Sigmoid colon (tissue), 7 donors: ENCODE measurements around the gene GIMAP8. TPM values are rescaled to one million over a fixed set of nuclear protein-coding genes. Genes with fewer than 3 reads are reported as not detected.

Experiments
- DNase-seq: peaks from one replicate; pipeline ENCODE4 v3.0.0-alpha.2; 2019
- H3K27ac ChIP-seq, 4 donors: fragments of 200-600 bp; sonication (generic); one replicate each; pipeline ENCODE4 v1.5.1; 2016 to 2019; ENCODE audit warnings: mild to moderate bottlenecking in 1 of 4
- H3K27me3 ChIP-seq, 3 donors: fragments of 200-600 bp; sonication (generic); one replicate each; pipeline ENCODE4 v1.5.1; 2019; ENCODE audit warnings: mild to moderate bottlenecking in 1 of 3
- H3K36me3 ChIP-seq, 4 donors: fragments of 200-600 bp; sonication (generic); one replicate each; pipeline ENCODE4 v1.5.1; 2016 to 2019
- H3K4me1 ChIP-seq, 4 donors: fragments of 200-600 bp; sonication (generic); one replicate each; pipeline ENCODE4 v1.5.1; 2017 to 2019
- H3K4me3 ChIP-seq, 4 donors: fragments of 200-600 bp; sonication (generic); one replicate each; pipeline ENCODE4 v1.5.1; 2017 to 2019; ENCODE audit warnings: mild to moderate bottlenecking in 2 of 4, moderate library complexity in 1 of 4
- H3K9me3 ChIP-seq, 4 donors: fragments of 200-600 bp in 3 of 4; sonication (generic) in 3 of 4; one replicate each; pipeline versions ENCODE4 v1.5.1 to v1.6.1; 2013 to 2019
- CTCF ChIP-seq, 4 experiments: fragments of 450-650 bp in 3 of 4; fragments of 200-600 bp in 1 of 4; IDR thresholded peaks; one replicate each; pipeline ENCODE4 v1.5.1; 2016 to 2019; ENCODE audit warnings: antibody characterized with exemption in 4 of 4, mild to moderate bottlenecking in 3 of 4, moderate library complexity in 2 of 4
- EP300 ChIP-seq, 4 donors: sonication (generic); formaldehyde crosslinking; IDR thresholded peaks; one replicate each; pipeline ENCODE4 v1.6.1; 2017; ENCODE audit warnings: antibody characterized with exemption in 4 of 4
- POLR2A ChIP-seq, 2 donors: fragments of 450-650 bp; IDR thresholded peaks; one replicate each; pipeline ENCODE4 v1.6.1; 2016; ENCODE audit warnings: antibody characterized with exemption in 2 of 2, mild to moderate bottlenecking in 2 of 2, moderate library complexity in 2 of 2
- POLR2AphosphoS5 ChIP-seq, 4 donors: sonication (generic); formaldehyde crosslinking; IDR thresholded peaks; one replicate each; pipeline ENCODE4 v1.6.1; 2017; ENCODE audit warnings: antibody characterized with exemption in 4 of 4
- WGBS, 2 donors: extraction: QIAGEN DNeasy Blood & Tissue Kit; methylation state at CpG; one replicate each; pipeline ENCODE4 v1.1.7; 2013; 5-methylcytosine and 5-hydroxymethylcytosine counted together
- intact Hi-C: fragments of 100-400 bp; cut with DNase I; formaldehyde crosslinking; loops from one replicate; pipeline ENCODE4 v1.15.1; 2023
- polyA plus RNA-seq, 3 donors: library from polyadenylated mRNA; stranded (reverse); fragments of 200-250 nt; gene quantifications; one replicate each; pipeline ENCODE4 v1.2.3, GENCODE V29; 2013
- total RNA-seq, 4 donors: library from RNA; depleted of rRNA; stranded (reverse); fragments of >200 nt; gene quantifications; one replicate each; pipeline ENCODE4 v1.1.0, GENCODE V29; 2016
- donor health status: healthy with polysubstance abuse.
- donor health status: Bipolar disorder and iron deficiency.
- donor health status: healthy.

GIMAP8 gene
- total and polyA plus RNA-seq, 7 donors: 2.4 to 10.7 (median 7.1) TPM

- TF ChIP-seq EP300 (IDR thresholded peaks at IDR 0.05) (no peak), CTCF (IDR thresholded peaks at IDR 0.05) (no peak), POLR2A (IDR thresholded peaks at IDR 0.05) (no peak), POLR2AphosphoS5 (IDR thresholded peaks at IDR 0.05) (no peak)
- intact Hi-C loops: loop anchor here (5.0 to 10.0 kb wide), 5 partner anchors 41 to 1261 kb away; partner anchors contain the start of genes ATP6V0E2, REPIN1, ZNF398 and ZNF467
- H3K4me3 ChIP-seq: no peak overlapping the region
- WGBS, 2 donors: 78% methylated on average over 21 to 22 of the region's 22 CpGs
- H3K36me3 ChIP-seq: peaks cover 0 to 31% (median 5%) of the 10 kb centered on the region in 4 donors
- H3K9me3 ChIP-seq: no peaks in the 10 kb centered on the region
- H3K4me1 ChIP-seq: peaks cover 0 to 34% (median 28%) of the 10 kb centered on the region in 4 donors
- no peaks in the 10 kb centered on the region for H3K27me3 ChIP-seq
- peak; percentile 59 for DNase-seq
- peak overlapping the region in 3 of 4 donors; percentile 95 to 99 (median 96) for H3K27ac ChIP-seq
Observed at GRCh38 chr7:150408393-150409299, 41.8 kb upstream of the GIMAP8 start.

GRCh38 chr7:150409300-150410030 lies 41.0 kb upstream of the GIMAP8 start:
- Histone ChIP-seq H3K9me3 (no peaks in the 10 kb centered on the region), H3K36me3 (peaks cover 0 to 31% (median 5%) of the 10 kb centered on the region in 4 donors), H3K4me1 (peaks cover 0 to 26% (median 20%) of the 10 kb centered on the region in 4 donors), H3K4me3 (no peak overlapping the region), H3K27me3 (no peaks in the 10 kb centered on the region), H3K27ac (peak overlapping the region in 2 of 4 donors; percentile 8 to 42)
- peak; percentile 63 for DNase-seq
- intact Hi-C loops: loop anchor here (5.0 to 10.0 kb wide), 5 partner anchors 42 to 1262 kb away; partner anchors contain the start of genes ATP6V0E2, REPIN1, ZNF398 and ZNF467
- WGBS, 2 donors: 79 to 85% methylated on average over 10 of the region's 10 CpGs
- TF ChIP-seq CTCF (IDR thresholded peaks at IDR 0.05) (no peak), POLR2AphosphoS5 (IDR thresholded peaks at IDR 0.05) (no peak), POLR2A (IDR thresholded peaks at IDR 0.05) (no peak), EP300 (IDR thresholded peaks at IDR 0.05) (no peak)

GRCh38 chr7:150410131-150410530 lies 40.3 kb upstream of the GIMAP8 start:
- DNase-seq: peak; percentile 59
- TF ChIP-seq POLR2A (IDR thresholded peaks at IDR 0.05) (no peak), CTCF (IDR thresholded peaks at IDR 0.05) (no peak), POLR2AphosphoS5 (IDR thresholded peaks at IDR 0.05) (no peak), EP300 (IDR thresholded peaks at IDR 0.05) (no peak)
- Histone ChIP-seq H3K27ac (no peak overlapping the region), H3K36me3 (peaks cover 0 to 31% (median 5%) of the 10 kb centered on the region in 4 donors), H3K27me3 (no peaks in the 10 kb centered on the region), H3K9me3 (no peaks in the 10 kb centered on the region), H3K4me3 (no peak overlapping the region), H3K4me1 (peaks cover 0 to 24% (median 19%) of the 10 kb centered on the region in 4 donors)
- intact Hi-C loops: no loop called here
- WGBS, 2 donors: 91 to 95% methylated on average over 7 of the region's 7 CpGs

DNA sequence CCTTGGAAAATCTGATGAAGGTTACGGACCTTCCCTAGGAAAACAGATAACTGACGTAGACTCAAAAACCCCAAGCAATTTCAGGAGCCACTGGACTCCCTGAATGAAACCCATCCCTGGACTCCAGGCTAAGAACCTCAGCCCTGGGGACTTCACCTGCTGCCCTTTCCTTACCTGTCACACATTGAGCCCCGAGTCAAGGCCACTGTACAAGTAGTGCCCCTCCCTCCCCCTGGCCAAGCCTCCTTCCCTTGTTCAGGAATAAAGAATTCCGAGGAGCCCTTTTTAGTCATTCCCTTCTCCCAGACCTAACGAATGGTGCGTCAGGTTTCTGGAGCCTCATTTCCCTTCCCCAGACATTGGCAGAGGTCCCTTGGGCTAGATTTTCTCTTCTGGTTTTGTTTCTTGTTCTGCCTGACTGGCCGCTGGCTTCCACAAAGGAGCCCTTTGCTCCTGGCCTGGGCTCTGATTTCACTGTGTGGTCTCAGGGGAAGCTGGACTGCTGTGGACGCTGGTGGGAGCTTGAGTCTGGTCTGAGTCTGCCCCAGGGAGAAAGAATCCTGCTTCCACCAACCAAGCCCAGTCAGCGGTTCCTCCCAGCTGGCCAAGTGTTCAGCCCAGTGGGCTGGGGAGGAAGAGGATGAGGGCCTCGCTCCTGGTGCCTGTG lies 39.6 kb upstream of the GIMAP8 start:
- TF ChIP-seq POLR2AphosphoS5 (IDR thresholded peaks at IDR 0.05) (no peak), CTCF (IDR thresholded peaks at IDR 0.05) (no peak), EP300 (IDR thresholded peaks at IDR 0.05) (no peak), POLR2A (IDR thresholded peaks at IDR 0.05) (no peak)
- Histone ChIP-seq H3K4me1 (peaks cover 0 to 23% (median 18%) of the 10 kb centered on the region in 4 donors), H3K9me3 (no peaks in the 10 kb centered on the region), H3K36me3 (peaks cover 0 to 31% (median 5%) of the 10 kb centered on the region in 4 donors), H3K27me3 (no peaks in the 10 kb centered on the region), H3K4me3 (no peak overlapping the region), H3K27ac (peak overlapping the region in 1 of 4 donors; percentile 23)
- intact Hi-C loops: no loop called here
- peak; percentile 52 for DNase-seq
- WGBS, 2 donors: 84 to 87% methylated on average over 10 of the region's 10 CpGs
